Measurements from ENCODE around the gene PNPLA5. TPM values are rescaled to one million over a fixed set of nuclear protein-coding genes. Genes with fewer than 3 reads are reported as not detected.

Gene PNPLA5
- polyA plus RNA-seq, 6 donors from 2014 or later = not detected

GRCh38 chr22:43843783-43844530 lies 47.9 kb downstream of the PNPLA5 start:
- peaks cover 1 to 23% (median 23%) of the 10 kb centered on the region in 3 donors for H3K27me3 Mint-ChIP-seq
- no peaks in the 10 kb centered on the region for H3K36me3 Mint-ChIP-seq
- no peak overlapping the region for H3K27ac Mint-ChIP-seq
- H3K4me3 Mint-ChIP-seq = no peak overlapping the region
- ATAC-seq (ENCODE audit: low read depth in 2 of 2) (no peak), DNase-seq (no peak)
- H3K9me3 Mint-ChIP-seq = no peaks in the 10 kb centered on the region
- H3K4me1 Mint-ChIP-seq = peaks cover 0 to 5% (median 0%) of the 10 kb centered on the region in 3 donors

GRCh38 chr22:43841742-43842141 lies 50.1 kb downstream of the PNPLA5 start:
- H3K27me3 Mint-ChIP-seq = peaks cover 0 to 24% (median 14%) of the 10 kb centered on the region in 3 donors
- H3K4me3 Mint-ChIP-seq = peak overlapping the region in 1 of 8 donors; percentile 47
- DNase-seq (no peak), ATAC-seq (ENCODE audit: low read depth in 2 of 2) (no peak)
- no peaks in the 10 kb centered on the region for H3K9me3 Mint-ChIP-seq
- H3K36me3 Mint-ChIP-seq = no peaks in the 10 kb centered on the region
- H3K4me1 Mint-ChIP-seq = peaks cover 0 to 5% (median 0%) of the 10 kb centered on the region in 3 donors
- H3K27ac Mint-ChIP-seq = peak overlapping the region in 1 of 6 donors; percentile 47

DNA sequence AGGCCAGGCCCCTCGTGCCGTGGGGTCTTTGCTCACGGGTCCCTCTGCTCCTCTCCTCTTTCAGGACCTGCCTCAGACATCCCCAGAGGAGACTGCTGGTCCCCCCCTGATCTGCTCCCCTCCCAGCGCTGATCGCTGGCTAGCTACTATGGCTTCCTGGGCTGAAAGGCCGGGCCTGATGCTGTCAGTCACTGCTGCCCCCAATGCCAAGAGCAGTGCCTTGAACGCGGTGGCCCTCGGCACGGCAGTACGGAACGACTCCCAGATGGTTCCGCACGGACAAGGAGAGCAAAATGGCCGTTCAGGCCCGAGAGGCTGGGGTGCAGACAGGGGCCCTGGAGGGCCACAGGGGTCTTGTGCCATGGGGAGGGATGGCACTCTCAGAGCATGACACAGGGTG lies 51.0 kb downstream of the PNPLA5 start:
- no peaks in the 10 kb centered on the region for H3K36me3 Mint-ChIP-seq
- H3K27me3 Mint-ChIP-seq = peaks cover 0 to 26% (median 8%) of the 10 kb centered on the region in 3 donors
- peaks cover 0 to 5% (median 0%) of the 10 kb centered on the region in 3 donors for H3K4me1 Mint-ChIP-seq
- H3K9me3 Mint-ChIP-seq = no peaks in the 10 kb centered on the region
- no peak overlapping the region for H3K4me3 Mint-ChIP-seq
- H3K27ac Mint-ChIP-seq = no peak overlapping the region
- no peak for ATAC-seq (ENCODE audit: low read depth in 2 of 2)
- DNase-seq = no peak

DNA sequence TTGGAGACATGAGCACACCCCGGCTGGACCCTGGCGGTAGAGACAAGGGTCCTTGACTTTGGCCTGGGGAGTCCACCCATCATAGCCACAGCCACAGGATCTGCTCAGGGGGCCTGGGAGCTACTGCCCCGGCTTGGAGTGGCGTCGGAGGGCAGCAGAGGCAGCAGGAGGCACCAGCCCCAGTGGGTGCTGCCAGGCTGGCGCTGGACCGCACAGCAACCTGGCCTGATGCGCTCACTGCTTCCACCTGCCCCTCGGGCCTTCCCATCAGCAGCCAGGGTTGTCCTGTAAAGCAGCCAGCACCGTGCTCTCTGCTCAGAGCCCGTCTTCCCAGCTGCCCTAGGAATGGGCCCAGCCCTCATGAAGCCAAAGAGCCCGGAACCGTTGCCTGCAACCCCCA lies 51.4 kb downstream of the PNPLA5 start:
- no peak for ATAC-seq (ENCODE audit: low read depth in 2 of 2)
- H3K27me3 Mint-ChIP-seq = peaks cover 0 to 27% (median 8%) of the 10 kb centered on the region in 3 donors
- H3K27ac Mint-ChIP-seq = no peak overlapping the region
- H3K9me3 Mint-ChIP-seq = no peaks in the 10 kb centered on the region
- H3K4me3 Mint-ChIP-seq = no peak overlapping the region
- peaks cover 0 to 3% (median 0%) of the 10 kb centered on the region in 3 donors for H3K4me1 Mint-ChIP-seq
- no peak for DNase-seq
- no peaks in the 10 kb centered on the region for H3K36me3 Mint-ChIP-seq

- Mint-ChIP-seq H3K36me3 (no peaks in the 10 kb centered on the region), H3K27me3 (peaks cover 0 to 30% (median 10%) of the 10 kb centered on the region in 3 donors), H3K27ac (peak overlapping the region in 1 of 6 donors; percentile 69), H3K4me1 (no peaks in the 10 kb centered on the region), H3K9me3 (no peaks in the 10 kb centered on the region), H3K4me3 (no peak overlapping the region)
- no peak for ATAC-seq (ENCODE audit: low read depth in 2 of 2)
- no peak for DNase-seq
These were observed 52.0 kb downstream of the PNPLA5 start for GRCh38 chr22:43839781-43840180.

GRCh38 chr22:43838571-43839307 lies 53.1 kb downstream of the PNPLA5 start:
- DNase-seq (no peak), ATAC-seq (ENCODE audit: low read depth in 2 of 2) (no peak)
- H3K4me3 Mint-ChIP-seq = no peak overlapping the region
- peaks cover 0 to 25% (median 10%) of the 10 kb centered on the region in 3 donors for H3K27me3 Mint-ChIP-seq
- H3K36me3 Mint-ChIP-seq = no peaks in the 10 kb centered on the region
- no peak overlapping the region for H3K27ac Mint-ChIP-seq
- no peaks in the 10 kb centered on the region for H3K4me1 Mint-ChIP-seq
- H3K9me3 Mint-ChIP-seq = no peaks in the 10 kb centered on the region

- Mint-ChIP-seq H3K4me1 (no peaks in the 10 kb centered on the region), H3K27me3 (peaks cover 0 to 25% (median 12%) of the 10 kb centered on the region in 3 donors), H3K36me3 (no peaks in the 10 kb centered on the region), H3K9me3 (no peaks in the 10 kb centered on the region), H3K27ac (no peak overlapping the region), H3K4me3 (no peak overlapping the region)
- DNase-seq (no peak), ATAC-seq (ENCODE audit: low read depth in 2 of 2) (no peak)
These were observed 53.7 kb downstream of the PNPLA5 start for GRCh38 chr22:43838161-43838560.

DNA sequence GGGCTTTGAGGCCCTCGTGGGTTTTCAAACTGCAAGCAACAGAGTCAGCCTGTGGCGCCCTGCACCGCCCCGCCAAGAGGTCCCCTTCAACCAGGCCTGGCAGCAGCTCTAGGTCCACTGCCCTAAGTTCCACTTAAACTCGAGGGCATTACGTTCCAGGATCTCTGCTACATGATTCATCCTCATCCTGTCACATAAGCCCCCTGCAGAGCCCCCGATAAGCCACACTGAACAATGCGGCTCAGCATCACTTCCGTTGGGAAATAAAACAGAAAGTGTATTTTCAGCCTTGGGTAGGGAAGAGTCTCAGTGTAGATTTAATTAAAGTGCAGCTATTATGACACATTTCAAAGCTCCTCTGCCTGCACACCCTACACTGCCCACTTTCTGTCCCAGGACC lies 54.1 kb downstream of the PNPLA5 start:
- no peak for ATAC-seq (ENCODE audit: low read depth in 2 of 2)
- no peak overlapping the region for H3K27ac Mint-ChIP-seq
- H3K27me3 Mint-ChIP-seq = peaks cover 0 to 30% (median 17%) of the 10 kb centered on the region in 3 donors
- no peak overlapping the region for H3K4me3 Mint-ChIP-seq
- H3K36me3 Mint-ChIP-seq = no peaks in the 10 kb centered on the region
- H3K9me3 Mint-ChIP-seq = no peaks in the 10 kb centered on the region
- H3K4me1 Mint-ChIP-seq = no peaks in the 10 kb centered on the region
- no peak for DNase-seq

DNA sequence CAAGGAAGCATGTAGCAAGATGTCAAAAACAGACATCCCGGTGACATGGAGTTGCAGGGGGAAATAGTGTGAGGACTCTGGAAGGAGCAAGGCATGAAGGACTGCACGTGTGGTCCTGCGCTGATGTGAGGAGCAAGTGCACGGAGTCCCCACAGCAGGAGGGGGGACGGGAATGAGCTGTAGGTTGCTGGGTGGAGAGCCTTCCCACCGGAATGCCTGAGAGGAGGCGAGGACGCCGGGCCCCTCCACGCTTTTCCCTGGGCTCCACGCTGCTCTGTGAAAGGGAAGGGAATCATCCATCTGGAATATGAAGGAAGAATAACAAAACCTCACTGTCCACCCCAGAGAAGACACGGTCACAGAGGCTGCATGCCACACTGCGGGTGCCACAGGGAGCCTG lies 56.1 kb downstream of the PNPLA5 start:
- Mint-ChIP-seq H3K27me3 (peaks cover 0 to 31% (median 20%) of the 10 kb centered on the region in 3 donors), H3K36me3 (no peaks in the 10 kb centered on the region), H3K4me3 (no peak overlapping the region), H3K9me3 (no peaks in the 10 kb centered on the region), H3K4me1 (no peaks in the 10 kb centered on the region), H3K27ac (peak overlapping the region in 1 of 6 donors; percentile 65)
- DNase-seq = no peak
- ATAC-seq (ENCODE audit: low read depth in 2 of 2) = no peak

DNA sequence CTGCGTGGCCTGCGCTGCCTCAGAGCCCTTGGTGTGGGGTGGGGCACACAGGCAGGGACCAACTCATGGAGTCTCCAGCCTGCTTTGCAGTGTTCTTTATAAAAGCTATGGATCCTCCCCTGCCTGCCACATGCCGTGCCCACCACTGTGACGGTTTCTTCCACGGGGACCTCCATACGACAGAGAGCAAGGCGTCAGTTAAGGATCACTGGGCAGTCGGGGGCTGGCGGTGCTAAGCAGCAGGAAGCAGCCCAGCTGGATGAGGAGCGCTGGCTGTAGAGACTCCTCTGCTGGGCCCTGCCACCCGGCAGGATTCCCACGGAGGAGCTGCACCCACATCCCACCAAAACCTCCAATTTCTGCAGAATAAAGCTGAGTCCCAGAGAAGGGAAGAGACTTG lies 56.6 kb downstream of the PNPLA5 start:
- no peaks in the 10 kb centered on the region for H3K4me1 Mint-ChIP-seq
- H3K36me3 Mint-ChIP-seq = no peaks in the 10 kb centered on the region
- H3K27me3 Mint-ChIP-seq = peaks cover 0 to 31% (median 20%) of the 10 kb centered on the region in 3 donors
- H3K27ac Mint-ChIP-seq = no peak overlapping the region
- ATAC-seq (ENCODE audit: low read depth in 2 of 2) (no peak), DNase-seq (no peak)
- no peaks in the 10 kb centered on the region for H3K9me3 Mint-ChIP-seq
- H3K4me3 Mint-ChIP-seq = no peak overlapping the region

DNA sequence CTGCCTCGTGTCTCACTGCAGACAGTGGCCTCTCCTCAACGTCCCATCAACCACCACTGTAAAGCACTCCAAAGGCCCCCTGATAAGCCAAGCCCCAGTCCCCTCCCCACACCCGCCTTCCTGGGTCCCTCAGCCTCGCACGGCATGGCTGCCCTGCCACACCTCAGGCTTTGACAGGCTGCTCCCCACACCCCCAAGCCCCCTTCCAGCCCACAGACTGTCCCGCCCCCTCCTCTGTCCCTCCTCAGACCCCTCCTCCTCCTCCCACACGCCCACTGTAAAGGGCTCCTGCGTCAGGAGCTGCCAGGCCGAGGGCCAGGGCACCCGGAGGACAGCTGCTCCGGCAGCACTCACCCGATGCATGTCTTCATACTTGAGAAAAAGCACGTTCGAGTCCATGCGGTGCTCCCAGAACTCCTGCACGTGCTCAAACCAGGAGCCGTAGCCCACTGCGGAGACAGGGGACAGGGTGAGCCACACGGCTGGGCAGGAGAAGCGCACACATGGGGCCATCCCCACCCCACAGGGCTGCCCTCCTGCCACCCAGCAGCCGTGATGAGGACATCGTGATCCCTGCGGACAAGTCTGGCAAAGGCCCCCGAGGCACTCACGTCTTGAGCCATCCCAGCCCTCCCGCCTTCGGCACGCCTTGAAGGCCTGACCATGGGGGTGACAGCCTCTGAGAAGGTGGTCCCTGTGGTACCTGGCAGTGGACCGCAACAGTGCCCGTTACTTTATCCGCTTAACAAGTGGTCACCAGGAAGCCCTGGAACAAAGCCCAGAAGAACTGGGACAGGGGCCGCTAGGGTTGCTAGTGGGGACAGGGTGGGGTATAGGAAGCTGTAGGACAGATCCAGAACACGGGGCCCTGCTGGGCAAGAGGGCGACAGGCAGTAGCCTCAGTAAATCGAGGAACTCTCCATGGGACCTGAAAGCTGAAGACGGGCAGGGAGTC lies 58.2 kb downstream of the PNPLA5 start:
- Mint-ChIP-seq H3K36me3 (no peaks in the 10 kb centered on the region), H3K27me3 (peaks cover 0 to 26% (median 20%) of the 10 kb centered on the region in 3 donors), H3K27ac (no peak overlapping the region), H3K4me3 (no peak overlapping the region), H3K4me1 (no peaks in the 10 kb centered on the region), H3K9me3 (no peaks in the 10 kb centered on the region)
- ATAC-seq (ENCODE audit: low read depth in 2 of 2) (no peak), DNase-seq (no peak)

GRCh38 chr22:43832393-43833265 lies 59.2 kb downstream of the PNPLA5 start:
- no peak for DNase-seq
- no peaks in the 10 kb centered on the region for H3K4me1 Mint-ChIP-seq
- no peaks in the 10 kb centered on the region for H3K9me3 Mint-ChIP-seq
- H3K4me3 Mint-ChIP-seq = no peak overlapping the region
- no peaks in the 10 kb centered on the region for H3K36me3 Mint-ChIP-seq
- peak overlapping the region in 1 of 6 donors; percentile 64 for H3K27ac Mint-ChIP-seq
- ATAC-seq (ENCODE audit: low read depth in 2 of 2) = no peak
- peaks cover 0 to 26% (median 20%) of the 10 kb centered on the region in 3 donors for H3K27me3 Mint-ChIP-seq

Measured in naive B cell (primary cell).